GM12892 (cell line): ENCODE data around the gene PPP1R26.
"Not testable (repeated sequence)": the region's sequence is repeated elsewhere in the genome, so short reads cannot be mapped to it uniquely, and the experiment has no call there.

ENCODE experiments used
- DNase-seq: peaks from one replicate; pipeline ENCODE4 v3.0.0; 2011; ENCODE audit not compliant: insufficient read length
- FAIRE-seq: peaks from 2 replicates; lab custom pipeline; 2011; peaks lifted over from hg19 to GRCh38; lab: Jason Lieb, UNC
- POLR2A ChIP-seq: IDR thresholded peaks from 2 replicates; pipeline ENCODE4 v1.6.1; 2011; ENCODE audit warnings: low read depth, low read length, control low read depth
- POLR2AphosphoS5 ChIP-seq: IDR thresholded peaks from 2 replicates; pipeline ENCODE4 v1.6.1; 2011; ENCODE audit warnings: low read depth, low read length, control low read depth
- TAF1 ChIP-seq: IDR thresholded peaks from 2 replicates; pipeline ENCODE4 v1.6.1; 2011; ENCODE audit warnings: low read depth, mild to moderate bottlenecking, control low read depth, low read length, borderline replicate concordance

The PPP1R26 gene

DNA sequence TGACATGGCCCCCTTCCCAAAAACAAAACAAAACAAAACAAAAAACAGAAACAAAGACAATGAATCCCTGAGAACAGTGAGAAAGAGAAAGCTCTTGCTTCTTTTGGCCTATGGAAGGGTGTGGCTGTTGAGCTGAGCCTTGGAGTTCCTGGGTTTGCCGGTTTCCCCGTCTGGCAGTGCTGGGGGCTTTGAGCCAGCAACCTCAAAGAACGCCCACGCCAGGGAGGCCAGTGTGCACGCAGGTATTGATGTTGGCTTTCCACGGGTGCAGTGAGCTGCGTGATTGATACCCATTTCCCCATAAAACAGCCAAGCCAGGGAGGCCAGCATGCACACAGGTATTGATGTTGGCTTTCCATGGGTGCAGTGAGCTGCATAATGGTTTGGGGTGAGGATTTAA is 33.3 kb downstream of the PPP1R26 start:
- DNase-seq (no peak), FAIRE-seq (no peak)
- TF ChIP-seq POLR2AphosphoS5 (no peak), TAF1 (no peak), POLR2A (no peak)

DNA sequence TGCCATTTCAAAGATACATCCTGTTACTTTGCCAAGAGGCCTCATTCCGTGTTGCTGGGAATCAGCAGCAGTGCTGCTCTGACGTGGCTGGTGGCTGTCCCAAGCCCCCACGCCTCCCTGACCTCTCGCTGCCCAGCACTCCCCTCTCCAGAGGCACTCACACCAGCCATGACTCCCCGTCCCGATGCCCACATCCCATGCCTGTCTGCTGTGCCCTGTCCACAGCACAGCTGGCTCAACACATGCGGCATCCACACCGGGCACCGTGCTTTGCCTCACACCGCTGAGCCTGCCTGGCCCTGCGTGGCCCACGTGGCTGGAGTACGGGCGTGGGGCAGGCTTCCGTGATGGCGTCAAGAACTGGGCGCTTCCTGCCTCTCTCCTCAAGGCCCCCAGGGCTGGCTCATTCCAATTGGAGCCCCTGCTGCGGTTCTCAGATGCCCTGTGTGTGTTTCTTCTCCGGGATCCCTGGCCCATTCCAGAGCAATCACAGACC is 33.8 kb downstream of the PPP1R26 start:
- no peak for DNase-seq
- TF ChIP-seq TAF1 (no peak), POLR2A (no peak), POLR2AphosphoS5 (no peak)
- FAIRE-seq: no peak

DNA sequence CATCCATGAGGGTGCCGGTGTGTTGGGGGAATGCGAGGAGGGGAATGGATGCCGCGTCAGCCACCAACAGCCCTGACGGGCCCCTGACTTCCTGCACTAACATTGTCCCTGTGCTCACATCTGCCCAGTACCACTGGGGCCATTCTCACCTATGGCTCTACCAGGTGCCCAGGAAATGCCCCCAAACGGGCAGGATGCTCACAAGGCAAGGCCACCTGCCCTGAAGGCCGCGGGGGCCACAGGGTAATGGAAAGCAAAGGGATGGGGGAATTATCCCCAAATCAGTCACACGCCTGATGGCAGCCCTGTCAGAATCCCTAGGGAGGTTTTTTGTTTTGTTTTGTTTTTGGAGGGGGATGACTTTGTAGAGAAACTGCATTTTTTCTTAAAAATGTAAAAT is 34.3 kb downstream of the PPP1R26 start:
- not testable (repeated sequence) for DNase-seq, FAIRE-seq

GRCh38 chr9:135514342-135515082 is 34.9 kb downstream of the PPP1R26 start:
- no peak for DNase-seq
- FAIRE-seq: no peak
- TF ChIP-seq TAF1 (no peak), POLR2A (no peak), POLR2AphosphoS5 (no peak)

- FAIRE-seq (no peak), DNase-seq (no peak)
- TF ChIP-seq POLR2A: no peak
- TF ChIP-seq TAF1: no peak
- TF ChIP-seq POLR2AphosphoS5: no peak
Observed at GRCh38 chr9:135515083-135515951, 35.7 kb downstream of the PPP1R26 start.

- FAIRE-seq (no peak), DNase-seq (no peak)
- TF ChIP-seq TAF1: no peak
- TF ChIP-seq POLR2AphosphoS5: no peak
- no peak for TF ChIP-seq POLR2A
Observed at GRCh38 chr9:135516132-135516860, 36.7 kb downstream of the PPP1R26 start.

DNA sequence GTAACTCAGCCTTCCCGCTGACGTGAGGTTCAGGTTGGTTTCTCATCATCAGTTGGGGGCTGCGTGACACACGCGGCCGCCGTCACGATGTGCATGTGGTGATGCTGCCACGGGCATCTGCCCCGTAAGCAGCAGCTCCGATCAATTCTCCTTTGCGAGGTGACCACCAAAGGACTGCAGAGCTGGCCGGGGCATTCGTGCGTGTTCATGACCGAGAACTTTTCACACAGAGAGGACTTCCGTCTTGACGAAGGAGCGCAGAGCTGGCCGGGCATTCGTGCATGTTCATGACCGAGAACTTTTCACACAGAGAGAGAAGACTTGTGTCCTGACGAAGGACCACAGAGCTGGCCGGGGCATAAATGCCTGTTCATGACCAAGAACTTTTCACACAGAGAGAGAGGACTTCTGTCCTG is 37.8 kb downstream of the PPP1R26 start:
- no peak for DNase-seq
- no peak for FAIRE-seq

GRCh38 chr9:135519179-135519971 is 39.8 kb downstream of the PPP1R26 start:
- DNase-seq: no peak
- no peak for FAIRE-seq
- TF ChIP-seq POLR2AphosphoS5 (no peak), TAF1 (no peak), POLR2A (no peak)

More for the DNA sequence above, 37.8 kb downstream of the PPP1R26 start:
- TF ChIP-seq POLR2AphosphoS5 (no peak), TAF1 (no peak), POLR2A (no peak)

- DNase-seq (no peak), FAIRE-seq (no peak)
- no peak for TF ChIP-seq TAF1
Observed at GRCh38 chr9:135520916-135521607, 41.5 kb downstream of the PPP1R26 start, which contains the start of gene LCN1. TSS of gene LCN1 (plus strand) at chr9:135521440. CDS start at chr9:135521498, 58 bp downstream.

DNA sequence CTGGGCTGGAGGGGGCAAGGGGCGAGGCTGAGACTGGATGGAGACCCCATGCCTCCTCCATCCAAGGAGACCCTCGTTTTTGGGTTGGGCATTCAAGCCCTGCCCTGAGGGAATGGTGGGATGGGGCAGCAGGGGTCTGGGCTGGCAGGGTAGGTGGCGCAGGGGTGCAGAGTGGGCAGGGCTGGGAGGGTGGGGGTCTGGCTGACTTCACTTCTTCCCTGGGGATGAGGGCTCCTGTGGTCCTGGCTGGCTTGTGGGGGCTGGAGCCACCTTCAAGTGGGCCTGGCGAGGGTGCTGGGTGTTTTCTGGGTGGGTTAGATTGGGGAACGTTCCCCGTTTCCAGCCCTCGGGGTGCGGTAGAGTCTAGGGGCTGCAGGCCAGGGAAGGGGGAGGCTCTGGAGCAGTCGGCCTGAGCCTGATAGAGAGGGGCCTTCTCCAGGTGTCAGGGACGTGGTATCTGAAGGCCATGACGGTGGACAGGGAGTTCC is 42.1 kb downstream of the PPP1R26 start:
- FAIRE-seq: no peak
- DNase-seq: no peak
- no peak for TF ChIP-seq POLR2A
- TF ChIP-seq POLR2AphosphoS5: no peak
- no peak for TF ChIP-seq TAF1

DNA sequence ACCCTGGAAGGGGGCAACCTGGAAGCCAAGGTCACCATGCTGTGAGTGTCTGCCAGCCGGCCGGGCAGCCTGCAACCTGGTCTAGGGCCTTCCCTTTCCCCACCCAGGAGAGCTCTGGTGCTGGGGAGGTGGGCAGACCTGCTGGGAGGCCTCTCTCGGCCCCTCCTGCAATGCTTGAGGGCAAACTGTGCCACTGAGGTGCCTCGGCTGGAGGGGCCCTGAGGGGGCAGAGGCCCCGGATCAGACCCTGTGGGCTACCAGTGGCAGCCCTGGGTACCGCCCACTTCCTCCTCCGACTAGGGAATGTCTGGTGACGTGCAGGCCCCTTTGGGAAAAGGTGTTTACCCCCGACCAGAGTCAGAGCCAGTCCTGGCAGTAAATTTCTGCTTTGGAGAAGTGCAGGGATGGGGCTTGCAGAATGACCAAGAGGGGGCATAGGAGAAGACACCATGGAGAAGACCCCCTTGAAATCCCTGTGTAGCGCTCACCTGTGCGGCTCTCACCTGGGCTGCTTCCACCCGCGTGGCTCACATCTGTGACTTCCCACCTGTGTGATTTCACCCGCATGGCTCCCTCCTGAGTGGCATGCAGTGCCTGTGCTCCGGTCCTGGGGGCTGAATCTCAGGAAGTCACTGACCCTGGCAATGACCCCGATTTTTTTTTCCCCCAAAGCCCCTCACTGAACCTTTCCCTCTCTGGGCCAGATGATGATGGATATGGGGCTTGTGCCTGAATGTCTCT is 42.7 kb downstream of the PPP1R26 start:
- no peak for TF ChIP-seq POLR2AphosphoS5
- TF ChIP-seq TAF1: no peak
- no peak for TF ChIP-seq POLR2A
- FAIRE-seq (no peak), DNase-seq (no peak)
